GM12874 (cell line): ENCODE results near the gene GRID1.

Source experiments
- TF ChIP-seq, protein P1 (sequence below): IDR thresholded peaks from 2 replicates; pipeline ENCODE4 v1.5.1; 2011; ENCODE audit warnings: low read depth, mild to moderate bottlenecking, control low read depth, low read length, moderate library complexity; ENCODE audit not compliant: insufficient read depth

The GRID1 gene

GRCh38 chr10:86305521-86305920 is 61.1 kb downstream of the GRID1 start:
- TF ChIP-seq, protein P1, sequence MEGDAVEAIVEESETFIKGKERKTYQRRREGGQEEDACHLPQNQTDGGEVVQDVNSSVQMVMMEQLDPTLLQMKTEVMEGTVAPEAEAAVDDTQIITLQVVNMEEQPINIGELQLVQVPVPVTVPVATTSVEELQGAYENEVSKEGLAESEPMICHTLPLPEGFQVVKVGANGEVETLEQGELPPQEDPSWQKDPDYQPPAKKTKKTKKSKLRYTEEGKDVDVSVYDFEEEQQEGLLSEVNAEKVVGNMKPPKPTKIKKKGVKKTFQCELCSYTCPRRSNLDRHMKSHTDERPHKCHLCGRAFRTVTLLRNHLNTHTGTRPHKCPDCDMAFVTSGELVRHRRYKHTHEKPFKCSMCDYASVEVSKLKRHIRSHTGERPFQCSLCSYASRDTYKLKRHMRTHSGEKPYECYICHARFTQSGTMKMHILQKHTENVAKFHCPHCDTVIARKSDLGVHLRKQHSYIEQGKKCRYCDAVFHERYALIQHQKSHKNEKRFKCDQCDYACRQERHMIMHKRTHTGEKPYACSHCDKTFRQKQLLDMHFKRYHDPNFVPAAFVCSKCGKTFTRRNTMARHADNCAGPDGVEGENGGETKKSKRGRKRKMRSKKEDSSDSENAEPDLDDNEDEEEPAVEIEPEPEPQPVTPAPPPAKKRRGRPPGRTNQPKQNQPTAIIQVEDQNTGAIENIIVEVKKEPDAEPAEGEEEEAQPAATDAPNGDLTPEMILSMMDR, result no peak

GRCh38 chr10:86304436-86304835 is 62.2 kb downstream of the GRID1 start:
- TF ChIP-seq, protein P1, result no peak

DNA sequence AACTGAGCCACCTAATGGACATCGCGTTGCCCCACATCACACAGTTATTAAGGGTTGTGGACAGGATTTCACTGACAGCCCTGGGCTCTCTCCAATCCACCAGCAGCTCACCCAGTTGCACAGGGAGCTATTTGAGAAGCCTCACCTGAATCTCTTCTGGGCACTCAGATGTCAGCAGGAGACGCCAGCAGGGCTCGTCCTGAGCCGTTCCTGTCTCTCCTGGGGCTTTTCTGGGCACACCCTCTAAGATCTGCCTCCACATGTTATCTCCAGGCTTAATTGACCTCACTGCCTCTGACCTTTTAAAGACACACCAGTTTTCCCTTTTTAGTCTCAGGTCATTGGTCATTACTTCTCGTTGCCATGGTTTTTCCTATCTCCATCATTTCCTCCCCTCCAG is 63.0 kb downstream of the GRID1 start:
- TF ChIP-seq, protein P1, result no peak

GRCh38 chr10:86301971-86302370 is 64.6 kb downstream of the GRID1 start:
- TF ChIP-seq, protein P1, result no peak

- TF ChIP-seq, protein P1, result no peak
These were observed 65.4 kb downstream of the GRID1 start for GRCh38 chr10:86300931-86301830.

DNA sequence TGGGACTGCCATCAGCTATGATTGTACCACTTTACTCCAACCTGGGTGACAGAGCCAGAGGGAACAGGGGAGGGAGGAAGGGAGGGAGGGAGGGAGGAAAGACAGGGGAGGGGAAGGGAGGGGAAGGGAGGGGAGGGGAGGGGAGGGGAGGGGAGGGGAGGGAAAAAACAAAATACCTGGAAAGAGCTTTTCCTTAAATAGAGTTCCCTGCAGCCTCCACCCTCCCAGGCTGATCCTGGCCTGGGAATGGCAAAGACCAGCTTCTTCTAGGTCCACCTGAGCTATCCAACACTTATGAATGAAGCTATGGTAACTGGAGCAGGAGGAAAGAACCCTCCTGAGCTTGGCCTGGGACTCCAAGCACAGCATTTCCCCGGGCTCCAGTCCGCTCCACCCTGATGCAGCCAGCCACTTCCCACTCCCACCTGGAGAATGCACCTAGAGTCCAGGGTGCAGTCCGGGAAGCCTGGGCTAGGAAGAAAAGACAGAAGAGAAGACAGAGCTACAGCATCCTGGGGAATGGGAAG is 66.1 kb downstream of the GRID1 start:
- TF ChIP-seq, protein P1, result no peak

GRCh38 chr10:86299562-86299961 is 67.0 kb downstream of the GRID1 start:
- TF ChIP-seq, protein P1, result no peak
